ENCODE data around the gene GRIN3B.
"Not testable (repeated sequence)": the region's sequence is repeated elsewhere in the genome, so short reads cannot be mapped to it uniquely, and the experiment has no call there.

Gene GRIN3B

GRCh38 chr19:1000095-1000494 lies at the start of gene GRIN3B:
TSS of gene GRIN3B (plus strand) at chr19:1000419. CDS start at chr19:1000438, 19 bp downstream.
- peak; percentile 71 for DNase-seq

GRCh38 chr19:952049-952679 lies 48.1 kb upstream of the GRIN3B start:
- no peak for DNase-seq

- no peak for DNase-seq
These were observed 47.4 kb upstream of the GRIN3B start for GRCh38 chr19:952680-953444.

- DNase-seq: no peak
These were observed 46.6 kb upstream of the GRIN3B start for GRCh38 chr19:953445-954271.

- DNase-seq: no peak
These were observed 45.9 kb upstream of the GRIN3B start for GRCh38 chr19:954272-954671.

- DNase-seq: no peak
These were observed 45.3 kb upstream of the GRIN3B start for GRCh38 chr19:954672-955494.

GRCh38 chr19:955803-956765 lies 44.1 kb upstream of the GRIN3B start:
- DNase-seq: no peak

- no peak for DNase-seq
These were observed 43.3 kb upstream of the GRIN3B start for GRCh38 chr19:956766-957440.

- DNase-seq: not testable (repeated sequence)
These were observed 42.6 kb upstream of the GRIN3B start for GRCh38 chr19:957578-957977.

GRCh38 chr19:958967-959855 lies 41.0 kb upstream of the GRIN3B start:
- peak; percentile 59 for DNase-seq

- DNase-seq: no peak
These were observed 40.2 kb upstream of the GRIN3B start for GRCh38 chr19:960020-960419.

GRCh38 chr19:960601-960938 lies 39.6 kb upstream of the GRIN3B start:
- no peak for DNase-seq

- DNase-seq: no peak
These were observed 38.2 kb upstream of the GRIN3B start for GRCh38 chr19:961866-962620.

- DNase-seq: no peak
These were observed 37.4 kb upstream of the GRIN3B start for GRCh38 chr19:962683-963400.

GRCh38 chr19:963486-963951 lies 36.7 kb upstream of the GRIN3B start:
- DNase-seq: no peak

GRCh38 chr19:964116-964520 lies 36.1 kb upstream of the GRIN3B start:
- no peak for DNase-seq

- DNase-seq: no peak
These were observed 35.2 kb upstream of the GRIN3B start for GRCh38 chr19:964761-965694.
